Measurements from ENCODE around the gene RSL24D1.

- TF ChIP-seq, protein P1, sequence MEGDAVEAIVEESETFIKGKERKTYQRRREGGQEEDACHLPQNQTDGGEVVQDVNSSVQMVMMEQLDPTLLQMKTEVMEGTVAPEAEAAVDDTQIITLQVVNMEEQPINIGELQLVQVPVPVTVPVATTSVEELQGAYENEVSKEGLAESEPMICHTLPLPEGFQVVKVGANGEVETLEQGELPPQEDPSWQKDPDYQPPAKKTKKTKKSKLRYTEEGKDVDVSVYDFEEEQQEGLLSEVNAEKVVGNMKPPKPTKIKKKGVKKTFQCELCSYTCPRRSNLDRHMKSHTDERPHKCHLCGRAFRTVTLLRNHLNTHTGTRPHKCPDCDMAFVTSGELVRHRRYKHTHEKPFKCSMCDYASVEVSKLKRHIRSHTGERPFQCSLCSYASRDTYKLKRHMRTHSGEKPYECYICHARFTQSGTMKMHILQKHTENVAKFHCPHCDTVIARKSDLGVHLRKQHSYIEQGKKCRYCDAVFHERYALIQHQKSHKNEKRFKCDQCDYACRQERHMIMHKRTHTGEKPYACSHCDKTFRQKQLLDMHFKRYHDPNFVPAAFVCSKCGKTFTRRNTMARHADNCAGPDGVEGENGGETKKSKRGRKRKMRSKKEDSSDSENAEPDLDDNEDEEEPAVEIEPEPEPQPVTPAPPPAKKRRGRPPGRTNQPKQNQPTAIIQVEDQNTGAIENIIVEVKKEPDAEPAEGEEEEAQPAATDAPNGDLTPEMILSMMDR (IDR thresholded peaks at IDR 0.05), result peak in 1 of 2 donors; percentile 34
- TF ChIP-seq POLR2AphosphoS5 (IDR thresholded peaks at IDR 0.05) (peak in 2 of 3 donors; percentile 61 to 83), POLR2A (IDR thresholded peaks at IDR 0.05) (peak in 1 of 2 donors; percentile 64)
Observed at GRCh38 chr15:55196458-55197361, at the start of gene RSL24D1.
